Measurements from ENCODE around the gene CADPS2. TPM values are rescaled to one million over a fixed set of nuclear protein-coding genes. Genes with fewer than 3 reads are reported as not detected.

Gene CADPS2
- total RNA-seq, 2 experiments from 2014 or later: not detected

DNA sequence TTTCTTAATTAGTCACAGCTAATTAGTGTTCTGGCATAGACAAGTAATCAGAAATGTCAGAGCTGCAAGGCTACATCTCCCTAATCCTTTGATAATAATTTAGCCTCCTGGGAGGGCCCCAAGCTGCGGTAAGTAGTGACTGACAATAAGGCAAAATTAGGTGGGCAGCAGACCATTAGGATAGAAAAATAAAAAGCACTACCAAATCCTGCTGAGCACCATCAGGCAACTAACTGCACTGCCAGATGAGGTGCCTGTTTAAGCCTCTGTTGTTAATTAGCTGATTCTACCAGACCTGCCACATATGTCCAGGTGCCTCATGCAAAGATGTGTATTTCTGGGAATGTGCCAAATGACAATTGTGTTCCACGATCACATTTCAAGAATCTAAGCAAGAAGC is 549.2 kb downstream of the CADPS2 start:
- no peak for TF ChIP-seq EZH2phosphoT487 (IDR thresholded peaks at IDR 0.05; ENCODE audit: borderline replicate concordance, low read depth, low read length)
- TF ChIP-seq, protein P1, sequence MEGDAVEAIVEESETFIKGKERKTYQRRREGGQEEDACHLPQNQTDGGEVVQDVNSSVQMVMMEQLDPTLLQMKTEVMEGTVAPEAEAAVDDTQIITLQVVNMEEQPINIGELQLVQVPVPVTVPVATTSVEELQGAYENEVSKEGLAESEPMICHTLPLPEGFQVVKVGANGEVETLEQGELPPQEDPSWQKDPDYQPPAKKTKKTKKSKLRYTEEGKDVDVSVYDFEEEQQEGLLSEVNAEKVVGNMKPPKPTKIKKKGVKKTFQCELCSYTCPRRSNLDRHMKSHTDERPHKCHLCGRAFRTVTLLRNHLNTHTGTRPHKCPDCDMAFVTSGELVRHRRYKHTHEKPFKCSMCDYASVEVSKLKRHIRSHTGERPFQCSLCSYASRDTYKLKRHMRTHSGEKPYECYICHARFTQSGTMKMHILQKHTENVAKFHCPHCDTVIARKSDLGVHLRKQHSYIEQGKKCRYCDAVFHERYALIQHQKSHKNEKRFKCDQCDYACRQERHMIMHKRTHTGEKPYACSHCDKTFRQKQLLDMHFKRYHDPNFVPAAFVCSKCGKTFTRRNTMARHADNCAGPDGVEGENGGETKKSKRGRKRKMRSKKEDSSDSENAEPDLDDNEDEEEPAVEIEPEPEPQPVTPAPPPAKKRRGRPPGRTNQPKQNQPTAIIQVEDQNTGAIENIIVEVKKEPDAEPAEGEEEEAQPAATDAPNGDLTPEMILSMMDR (conservative IDR thresholded peaks at IDR 0.05; ENCODE audit: low read length): no peak
- H3K9me2 ChIP-seq (ENCODE audit: insufficient read depth, low read length): no peaks in the 10 kb centered on the region
- H4K20me1 ChIP-seq (ENCODE audit: insufficient read depth, low read length): no peaks in the 10 kb centered on the region
- CTCF ChIA-PET (ENCODE audit: unreplicated experiment): no interaction called here
- POLR2A ChIA-PET: interaction anchor here (0.7 to 1.3 kb wide), 2 partner anchors 8 to 9 kb away, joined by 3 to 4 read pairs; no protein-coding TSS in a partner anchor
- no TSS peak for BruUV-seq (replicated peaks)
- no peaks in the 10 kb centered on the region for H3K36me3 ChIP-seq (ENCODE audit: insufficient read depth, low read length)
- H3K4me2 ChIP-seq (ENCODE audit: low read length): no peak overlapping the region
- DNase-seq (ENCODE audit: low spot score): no peak
- H3K79me2 ChIP-seq (ENCODE audit: insufficient read depth, low read depth, low read length): no peaks in the 10 kb centered on the region
- H3K9me3 ChIP-seq (ENCODE audit: low read length): no peaks in the 10 kb centered on the region
- H3K4me1 ChIP-seq (ENCODE audit: insufficient read depth, low read length, poor library complexity, severe bottlenecking): no peaks in the 10 kb centered on the region
- H2AFZ ChIP-seq (ENCODE audit: low read length): no peak overlapping the region
- H3K27ac ChIP-seq (ENCODE audit: low read depth, low read length, poor library complexity, severe bottlenecking): no peak overlapping the region
- intact Hi-C loops (cut with micrococcal nuclease; ENCODE audit: unreplicated experiment): no loop called here
- H3K4me3 ChIP-seq (ENCODE audit: low read depth, low read length, poor library complexity, severe bottlenecking): no peak overlapping the region

DNA sequence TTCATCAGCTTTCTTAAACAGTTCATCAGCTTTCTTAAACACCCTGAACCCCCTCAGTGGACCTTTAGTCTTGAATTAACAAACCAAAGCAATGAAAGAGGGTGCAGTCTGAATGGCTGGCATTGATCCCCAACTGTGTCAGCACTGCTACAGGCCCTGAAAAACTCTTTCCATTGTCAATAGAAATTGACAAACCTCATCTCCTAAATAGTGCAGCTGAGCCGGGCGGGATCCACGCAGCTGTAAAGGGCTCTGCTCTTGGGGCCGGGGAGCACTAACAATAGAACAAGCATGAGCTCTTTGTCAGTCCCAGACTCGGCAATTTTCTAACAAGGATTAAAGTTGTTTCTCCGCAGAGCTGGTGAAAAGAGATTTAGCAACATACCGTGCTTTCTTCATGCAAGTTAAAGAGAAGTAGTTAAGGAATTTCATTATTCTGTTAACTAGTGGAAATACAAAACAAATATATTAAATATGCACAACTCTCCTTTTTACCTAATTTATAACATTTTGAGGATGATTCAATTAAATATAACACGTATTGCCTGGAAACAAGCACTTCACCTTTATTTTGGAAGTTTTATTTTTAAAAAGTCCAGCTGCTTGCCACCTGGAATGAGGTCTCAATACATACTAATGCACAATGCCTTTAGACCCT is 557.0 kb downstream of the CADPS2 start:
- H3K4me1 ChIP-seq (ENCODE audit: insufficient read depth, low read length, poor library complexity, severe bottlenecking): no peaks in the 10 kb centered on the region
- H3K79me2 ChIP-seq (ENCODE audit: insufficient read depth, low read depth, low read length): no peaks in the 10 kb centered on the region
- ChIA-PET CTCF (ENCODE audit: unreplicated experiment) (no interaction called here), POLR2A (interaction anchor here (0.6 to 1.1 kb wide), 2 partner anchors 8 to 117 kb away, joined by 3 read pairs; no protein-coding TSS in a partner anchor)
- intact Hi-C loops (cut with micrococcal nuclease; ENCODE audit: unreplicated experiment): no loop called here
- no peak for TF ChIP-seq EZH2phosphoT487 (IDR thresholded peaks at IDR 0.05; ENCODE audit: borderline replicate concordance, low read depth, low read length)
- TF ChIP-seq, protein P1 (conservative IDR thresholded peaks at IDR 0.05; ENCODE audit: low read length): no peak
- H3K9me3 ChIP-seq (ENCODE audit: low read length): no peaks in the 10 kb centered on the region
- no peak overlapping the region for H3K27ac ChIP-seq (ENCODE audit: low read depth, low read length, poor library complexity, severe bottlenecking)
- H2AFZ ChIP-seq (ENCODE audit: low read length): no peak overlapping the region
- no TSS peak for BruUV-seq (replicated peaks)
- H3K4me2 ChIP-seq (ENCODE audit: low read length): no peak overlapping the region
- no peak for DNase-seq (ENCODE audit: low spot score)
- no peak overlapping the region for H3K4me3 ChIP-seq (ENCODE audit: low read depth, low read length, poor library complexity, severe bottlenecking)
- H3K9me2 ChIP-seq (ENCODE audit: insufficient read depth, low read length): no peaks in the 10 kb centered on the region
- no peaks in the 10 kb centered on the region for H3K36me3 ChIP-seq (ENCODE audit: insufficient read depth, low read length)
- no peaks in the 10 kb centered on the region for H4K20me1 ChIP-seq (ENCODE audit: insufficient read depth, low read length)

DNA sequence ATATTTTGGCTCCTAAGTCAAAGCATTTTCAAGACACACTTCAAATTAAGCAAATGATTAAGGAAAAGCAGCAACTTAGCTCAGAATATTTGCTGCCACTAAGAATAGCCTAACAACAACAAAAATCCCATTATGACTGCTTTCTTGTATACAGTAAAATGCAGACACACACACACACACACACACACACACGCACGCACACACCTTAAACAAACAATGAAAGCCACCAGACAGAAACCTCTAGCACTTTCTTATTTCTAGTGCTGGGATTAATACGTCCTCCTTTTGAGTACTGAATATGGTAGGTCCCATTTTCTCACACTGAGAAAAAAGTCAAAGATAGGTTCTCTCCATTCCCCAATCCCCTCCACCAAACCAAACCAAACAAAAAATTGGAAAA is 558.3 kb downstream of the CADPS2 start:
- POLR2A ChIA-PET: no interaction called here
- Histone ChIP-seq H3K79me2 (ENCODE audit: insufficient read depth, low read depth, low read length) (no peaks in the 10 kb centered on the region), H3K27ac (ENCODE audit: low read depth, low read length, poor library complexity, severe bottlenecking) (no peak overlapping the region), H3K9me3 (ENCODE audit: low read length) (no peaks in the 10 kb centered on the region), H3K4me3 (ENCODE audit: low read depth, low read length, poor library complexity, severe bottlenecking) (no peak overlapping the region), H3K36me3 (ENCODE audit: insufficient read depth, low read length) (no peaks in the 10 kb centered on the region), H3K9me2 (ENCODE audit: insufficient read depth, low read length) (no peaks in the 10 kb centered on the region), H4K20me1 (ENCODE audit: insufficient read depth, low read length) (no peaks in the 10 kb centered on the region), H2AFZ (ENCODE audit: low read length) (no peak overlapping the region), H3K4me1 (ENCODE audit: insufficient read depth, low read length, poor library complexity, severe bottlenecking) (no peaks in the 10 kb centered on the region), H3K4me2 (ENCODE audit: low read length) (no peak overlapping the region)
- no TSS peak for BruUV-seq (replicated peaks)
- no peak for DNase-seq (ENCODE audit: low spot score)
- CTCF ChIA-PET (ENCODE audit: unreplicated experiment): no interaction called here
- intact Hi-C loops (cut with micrococcal nuclease; ENCODE audit: unreplicated experiment): no loop called here
- no peak for TF ChIP-seq EZH2phosphoT487 (IDR thresholded peaks at IDR 0.05; ENCODE audit: borderline replicate concordance, low read depth, low read length)
- TF ChIP-seq, protein P1 (conservative IDR thresholded peaks at IDR 0.05; ENCODE audit: low read length): no peak
